HCT116 (cell line): Measurements from ENCODE around the gene PPP1R15A. TPM values are rescaled to one million over a fixed set of nuclear protein-coding genes. Genes with fewer than 3 reads are reported as not detected.

Experiments
- ATAC-seq: fragments of 200-7000 bp; cut with Tn5 transposase; 2 replicates; pipeline ENCODE4 v1.9.1; 2020; ENCODE audit warnings: mild to moderate bottlenecking, moderate library complexity
- BruUV-seq: library from RNA; stranded (reverse); fragments of 400-500 nt; replicated peaks from 2 replicates; lab custom pipeline; 2021; lab: Mats Ljungman, UMichigan
- CTCF ChIA-PET: fragments of 300-600 bp; sonication (Branson Sonifier 250); formaldehyde crosslinking; loops from one replicate; lab custom pipeline; 2021; ENCODE audit warnings: antibody characterized with exemption; lab: Charles Lee
- POLR2A ChIA-PET: fragments of 300-600, 350-600 bp; sonication (Branson Sonifier 250); formaldehyde crosslinking; loops from one replicate; lab custom pipeline; 2021; ENCODE audit warnings: antibody characterized with exemption; lab: Charles Lee
- RAD21 ChIA-PET, 2 experiments: fragments of 300-600 bp; sonication (Branson Sonifier 250); formaldehyde crosslinking; loops; one replicate each; lab custom pipeline; 2023; ENCODE audit warnings: low total read pairs in 2 of 2; ENCODE audit not compliant: uncharacterized antibody in 2 of 2, unreplicated experiment in 2 of 2, low non-redundant PET in 1 of 2; lab: Charles Lee
- DNase-seq: peaks from one replicate; pipeline ENCODE4 v3.0.0-alpha.2; 2010; ENCODE audit warnings: low read depth, low spot score
- H2AFZ ChIP-seq: fragments of 200-600 bp; shearing (Covaris generic), sonication (generic); 2 replicates; pipeline ENCODE4 v1.6.1; 2017; ENCODE audit warnings: low read depth, mixed run types, mixed read lengths, antibody characterized with exemption, low read length; ENCODE audit not compliant: poor library complexity, severe bottlenecking
- H3K27ac ChIP-seq: 2 replicates; pipeline ENCODE4 v1.5.1; 2012; ENCODE audit warnings: low read depth, low read length
- H3K27me3 ChIP-seq: fragments of 200-600 bp; sonication (generic); 2 replicates; pipeline ENCODE4 v1.6.1; 2016; ENCODE audit warnings: mixed run types, low read length, mixed read lengths; ENCODE audit not compliant: insufficient read depth
- H3K36me3 ChIP-seq, 2 experiments: fragments of 200-500 bp in 1 of 2; fragments of 200-600 bp in 1 of 2; sonication (Bioruptor generic) in 1 of 2; sonication (generic) in 1 of 2; 2 replicates each; pipeline versions ENCODE4 v1.5.1 to v1.6.1; 2014 to 2016; ENCODE audit warnings: low read length in 2 of 2, inconsistent platforms in 1 of 2, mixed read lengths in 1 of 2, mixed run types in 1 of 2; ENCODE audit not compliant: insufficient read depth in 2 of 2, control insufficient read depth in 1 of 2
- H3K4me1 ChIP-seq, 2 experiments: fragments of 200-600 bp in 1 of 2; sonication (generic) in 1 of 2; 2 replicates each; pipeline versions ENCODE4 v1.5.1 to v1.6.1; 2012 to 2017; ENCODE audit warnings: low read length in 2 of 2, inconsistent platforms in 1 of 2, mild to moderate bottlenecking in 1 of 2, mixed read lengths in 1 of 2, mixed run types in 1 of 2, moderate library complexity in 1 of 2; ENCODE audit not compliant: insufficient read depth in 2 of 2, control insufficient read depth in 1 of 2
- H3K4me2 ChIP-seq: fragments of 200-600 bp; sonication (generic); 2 replicates; pipeline ENCODE4 v1.6.1; 2017; ENCODE audit warnings: mixed run types, low read length, mixed read lengths
- H3K4me3 ChIP-seq, 2 experiments: fragments of 200-600 bp in 1 of 2; sonication (generic) in 1 of 2; replicated peaks in 1 of 2; 2 replicates each; pipeline ENCODE4 v1.5.1; 2011 to 2016; ENCODE audit warnings: low read length in 2 of 2, control low read depth in 1 of 2, low read depth in 1 of 2, mild to moderate bottlenecking in 1 of 2, mixed read lengths in 1 of 2, mixed run types in 1 of 2
- H3K79me2 ChIP-seq: fragments of 200-600 bp; sonication (generic); 2 replicates; pipeline ENCODE4 v1.6.1; 2017; ENCODE audit warnings: mild to moderate bottlenecking, mixed run types, low read length, moderate library complexity, mixed read lengths; ENCODE audit not compliant: insufficient read depth
- H3K9ac ChIP-seq: fragments of 200-600 bp; sonication (generic); 2 replicates; pipeline ENCODE4 v1.6.1; 2016; ENCODE audit warnings: low read length, mixed read lengths
- H3K9me2 ChIP-seq: fragments of 200-600 bp; sonication (generic), shearing (Covaris generic); 2 replicates; pipeline ENCODE4 v1.6.1; 2017; ENCODE audit warnings: mixed run types, mild to moderate bottlenecking, moderate library complexity; ENCODE audit not compliant: insufficient read depth
- H3K9me3 ChIP-seq, 2 experiments: fragments of 200-500 bp in 1 of 2; fragments of 200-600 bp in 1 of 2; sonication (Bioruptor generic) in 1 of 2; sonication (generic) in 1 of 2; 2 replicates each; pipeline ENCODE4 v1.6.1; 2014 to 2017; ENCODE audit warnings: low read length in 2 of 2, mixed read lengths in 2 of 2, inconsistent platforms in 1 of 2, low read depth in 1 of 2, mild to moderate bottlenecking in 1 of 2, mixed run types in 1 of 2, moderate library complexity in 1 of 2; ENCODE audit not compliant: control insufficient read depth in 1 of 2, insufficient read depth in 1 of 2
- H4K20me1 ChIP-seq: fragments of 200-600 bp; sonication (generic), shearing (Covaris generic); 2 replicates; pipeline ENCODE4 v1.6.1; 2017; ENCODE audit warnings: mixed run types, mild to moderate bottlenecking, moderate library complexity; ENCODE audit not compliant: insufficient read depth
- CEBPB ChIP-seq: IDR thresholded peaks from 2 replicates; pipeline ENCODE4 v1.6.1; 2012; ENCODE audit warnings: low read depth
- CTCF ChIP-seq, 3 experiments: fragments of 200-600 bp in 1 of 3; sonication (generic) in 1 of 3; IDR thresholded peaks in 2 of 3; conservative IDR thresholded peaks in 1 of 3; 2 replicates each; pipeline ENCODE4 v1.5.1; 2012 to 2017; ENCODE audit warnings: low read depth in 2 of 3, low read length in 2 of 3, antibody characterized with exemption in 1 of 3, borderline replicate concordance in 1 of 3, control low read depth in 1 of 3, mild to moderate bottlenecking in 1 of 3, mixed read lengths in 1 of 3, mixed run types in 1 of 3, moderate library complexity in 1 of 3; ENCODE audit not compliant: insufficient read depth in 1 of 3
- ELF1 ChIP-seq: IDR thresholded peaks from 2 replicates; pipeline ENCODE4 v1.6.1; 2012; ENCODE audit warnings: low read depth, borderline replicate concordance
- EZH2 ChIP-seq: fragments of 200-600 bp; sonication (generic); IDR thresholded peaks from 2 replicates; pipeline ENCODE4 v1.6.1; 2017; ENCODE audit warnings: antibody characterized with exemption, mixed run types
- SIN3A ChIP-seq: IDR thresholded peaks from 2 replicates; pipeline ENCODE4 v1.6.1; 2012; ENCODE audit warnings: low read depth
- SP1 ChIP-seq: IDR thresholded peaks from 2 replicates; pipeline ENCODE4 v1.6.1; 2012; ENCODE audit warnings: low read depth
- TCF7L2 ChIP-seq: IDR thresholded peaks from 2 replicates; pipeline ENCODE4 v1.7.0; 2011; ENCODE audit warnings: borderline replicate concordance, inconsistent platforms; ENCODE audit not compliant: insufficient read depth, insufficient read length; ENCODE audit errors: extremely low read depth
- YY1 ChIP-seq: IDR thresholded peaks from 2 replicates; pipeline ENCODE4 v1.6.1; 2011; ENCODE audit warnings: low read length, low read depth, moderate library complexity, mild to moderate bottlenecking; ENCODE audit not compliant: insufficient replicate concordance; ENCODE audit errors: extremely low read depth
- ZNF274 ChIP-seq: fragments of 200-500 bp; sonication (Bioruptor generic); IDR thresholded peaks from 2 replicates; pipeline ENCODE4 v1.6.1; 2014; ENCODE audit warnings: mild to moderate bottlenecking, low read depth, low read length, inconsistent platforms
- intact Hi-C: fragments of 100-400 bp; cut with micrococcal nuclease; formaldehyde crosslinking; loops from 2 replicates; pipeline ENCODE4 v1.10.0; 2022
- total RNA-seq: library from RNA; stranded (reverse); gene quantifications from one replicate; pipeline ENCODE4 v1.2.1, GENCODE V29; 2021; ENCODE audit not compliant: unreplicated experiment
- TF ChIP-seq, protein P1 (sequence below): IDR thresholded peaks from 2 replicates; pipeline ENCODE4 v1.6.1; 2012
- TF ChIP-seq, protein P2 (sequence below): IDR thresholded peaks from 2 replicates; pipeline ENCODE4 v1.6.1; 2012

Gene PPP1R15A
- total RNA-seq, 1 experiment from 2014 or later = 50.3 TPM

DNA sequence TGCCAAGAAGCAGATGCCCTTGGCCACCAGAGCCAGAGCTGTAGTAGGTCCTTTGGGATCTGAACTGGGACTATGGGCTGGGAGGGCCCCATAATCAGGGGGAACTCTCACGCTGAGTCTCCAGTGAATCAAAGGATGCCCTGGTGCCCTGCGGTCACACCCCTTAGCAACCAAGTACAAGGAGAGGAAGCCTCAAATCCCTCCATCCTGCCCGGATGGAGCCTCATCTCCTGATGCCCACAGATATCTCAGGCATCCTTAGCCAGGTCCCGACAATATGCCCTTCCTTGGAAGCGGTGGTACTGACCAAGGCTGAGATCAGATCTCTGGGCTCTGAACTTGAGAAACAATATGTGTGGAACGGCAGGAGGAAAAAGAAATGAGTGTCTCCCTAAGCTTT, 5.5 kb upstream of the PPP1R15A start:
- H3K27ac ChIP-seq = no peak overlapping the region
- H3K9me2 ChIP-seq = no peaks in the 10 kb centered on the region
- ChIA-PET POLR2A (no interaction called here), CTCF (no interaction called here), RAD21 (no interaction called here)
- H2AFZ ChIP-seq = no peak overlapping the region
- TF ChIP-seq, protein P1, sequence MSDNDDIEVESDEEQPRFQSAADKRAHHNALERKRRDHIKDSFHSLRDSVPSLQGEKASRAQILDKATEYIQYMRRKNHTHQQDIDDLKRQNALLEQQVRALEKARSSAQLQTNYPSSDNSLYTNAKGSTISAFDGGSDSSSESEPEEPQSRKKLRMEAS = no peak
- TF ChIP-seq TCF7L2 = no peak
- no peak for TF ChIP-seq EZH2
- no peak for TF ChIP-seq CTCF (IDR thresholded peaks at IDR 0.05 in 2 of 3, conservative IDR thresholded peaks at IDR 0.05 in 1 of 3; ENCODE audit: borderline replicate concordance in 1 of 3, insufficient read depth in 1 of 3, low read depth in 2 of 3, low read length in 2 of 3)
- TF ChIP-seq YY1 = no peak
- no peak for TF ChIP-seq ELF1
- TF ChIP-seq, protein P2, sequence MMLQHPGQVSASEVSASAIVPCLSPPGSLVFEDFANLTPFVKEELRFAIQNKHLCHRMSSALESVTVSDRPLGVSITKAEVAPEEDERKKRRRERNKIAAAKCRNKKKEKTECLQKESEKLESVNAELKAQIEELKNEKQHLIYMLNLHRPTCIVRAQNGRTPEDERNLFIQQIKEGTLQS = no peak
- TF ChIP-seq SIN3A = no peak
- TF ChIP-seq CEBPB = no peak
- TF ChIP-seq ZNF274 = no peak
- no peak for TF ChIP-seq SP1
- BruUV-seq = no TSS peak
- no peaks in the 10 kb centered on the region for H3K27me3 ChIP-seq
- H3K4me3 ChIP-seq = no peak overlapping the region
- H3K4me1 ChIP-seq = peaks cover 27 to 39% of the 10 kb centered on the region in 2 experiments
- intact Hi-C loops = no loop called here
- no peaks in the 10 kb centered on the region for H4K20me1 ChIP-seq
- no peak for ATAC-seq
- no peak overlapping the region for H3K9ac ChIP-seq
- no peaks in the 10 kb centered on the region for H3K36me3 ChIP-seq
- H3K9me3 ChIP-seq = no peaks in the 10 kb centered on the region
- H3K4me2 ChIP-seq = no peak overlapping the region
- H3K79me2 ChIP-seq = no peaks in the 10 kb centered on the region
- no peak for DNase-seq
